ENCODE measurements around the gene DLG2.

The DLG2 gene

GRCh38 chr11:85541683-85542082 is 85.5 kb downstream of the DLG2 start:
- TF ChIP-seq, protein P1, sequence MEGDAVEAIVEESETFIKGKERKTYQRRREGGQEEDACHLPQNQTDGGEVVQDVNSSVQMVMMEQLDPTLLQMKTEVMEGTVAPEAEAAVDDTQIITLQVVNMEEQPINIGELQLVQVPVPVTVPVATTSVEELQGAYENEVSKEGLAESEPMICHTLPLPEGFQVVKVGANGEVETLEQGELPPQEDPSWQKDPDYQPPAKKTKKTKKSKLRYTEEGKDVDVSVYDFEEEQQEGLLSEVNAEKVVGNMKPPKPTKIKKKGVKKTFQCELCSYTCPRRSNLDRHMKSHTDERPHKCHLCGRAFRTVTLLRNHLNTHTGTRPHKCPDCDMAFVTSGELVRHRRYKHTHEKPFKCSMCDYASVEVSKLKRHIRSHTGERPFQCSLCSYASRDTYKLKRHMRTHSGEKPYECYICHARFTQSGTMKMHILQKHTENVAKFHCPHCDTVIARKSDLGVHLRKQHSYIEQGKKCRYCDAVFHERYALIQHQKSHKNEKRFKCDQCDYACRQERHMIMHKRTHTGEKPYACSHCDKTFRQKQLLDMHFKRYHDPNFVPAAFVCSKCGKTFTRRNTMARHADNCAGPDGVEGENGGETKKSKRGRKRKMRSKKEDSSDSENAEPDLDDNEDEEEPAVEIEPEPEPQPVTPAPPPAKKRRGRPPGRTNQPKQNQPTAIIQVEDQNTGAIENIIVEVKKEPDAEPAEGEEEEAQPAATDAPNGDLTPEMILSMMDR (IDR thresholded peaks at IDR 0.05; ENCODE audit: insufficient read depth, low read length, missing control alignments), result no peak
- H3K4me3 ChIP-seq (ENCODE audit: low read depth, low read length), result no peak overlapping the region
- ChIA-PET POLR2A (no interaction called here), CTCF (no interaction called here)
- no peak for DNase-seq (ENCODE audit: low read depth, low spot score)

GRCh38 chr11:85540635-85541205 is 86.4 kb downstream of the DLG2 start:
- ChIA-PET POLR2A (no interaction called here), CTCF (no interaction called here)
- no peak overlapping the region for H3K4me3 ChIP-seq (ENCODE audit: low read depth, low read length)
- DNase-seq (ENCODE audit: low read depth, low spot score), result no peak
- TF ChIP-seq, protein P1 (IDR thresholded peaks at IDR 0.05; ENCODE audit: insufficient read depth, low read length, missing control alignments), result no peak

DNA sequence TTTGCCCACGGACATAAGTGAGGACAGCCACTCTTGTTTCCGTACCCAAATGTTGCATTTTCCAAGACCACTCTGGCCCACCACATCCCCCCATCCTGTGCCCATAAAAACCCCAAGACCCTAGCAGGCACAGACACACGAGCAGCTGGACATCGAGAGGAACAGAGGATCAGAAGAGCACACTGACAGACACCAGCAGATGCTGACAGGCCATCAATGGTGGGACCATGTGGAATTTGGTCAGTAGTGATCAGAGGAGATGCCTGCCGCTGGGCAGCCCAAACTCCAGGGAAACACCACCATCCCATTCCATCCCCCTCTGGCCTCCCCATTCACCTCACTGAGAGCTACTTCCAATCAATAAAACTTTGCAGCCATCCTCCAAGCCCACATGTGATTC is 87.0 kb downstream of the DLG2 start:
- ChIA-PET POLR2A (no interaction called here), CTCF (no interaction called here)
- H3K4me3 ChIP-seq (ENCODE audit: low read depth, low read length), result no peak overlapping the region
- TF ChIP-seq, protein P1 (IDR thresholded peaks at IDR 0.05; ENCODE audit: insufficient read depth, low read length, missing control alignments), result no peak
- no peak for DNase-seq (ENCODE audit: low read depth, low spot score)

GRCh38 chr11:85539740-85540139 is 87.4 kb downstream of the DLG2 start:
- CTCF ChIA-PET, result no interaction called here
- no peak overlapping the region for H3K4me3 ChIP-seq (ENCODE audit: low read depth, low read length)
- DNase-seq (ENCODE audit: low read depth, low spot score), result no peak
- TF ChIP-seq, protein P1 (IDR thresholded peaks at IDR 0.05; ENCODE audit: insufficient read depth, low read length, missing control alignments), result no peak
- POLR2A ChIA-PET, result no interaction called here

- POLR2A ChIA-PET, result no interaction called here
Observed at GRCh38 chr11:85539029-85539689, 88.0 kb downstream of the DLG2 start.

GRCh38 chr11:85536438-85536837 is 90.7 kb downstream of the DLG2 start:
- ChIA-PET POLR2A (no interaction called here), CTCF (no interaction called here)
- DNase-seq (ENCODE audit: low read depth, low spot score), result no peak
- H3K4me3 ChIP-seq (ENCODE audit: low read depth, low read length), result no peak overlapping the region
- TF ChIP-seq, protein P1 (IDR thresholded peaks at IDR 0.05; ENCODE audit: insufficient read depth, low read length, missing control alignments), result no peak

More at GRCh38 chr11:85539029-85539689, 88.0 kb downstream of the DLG2 start:
- no peak overlapping the region for H3K4me3 ChIP-seq (ENCODE audit: low read depth, low read length)
- no peak for DNase-seq (ENCODE audit: low read depth, low spot score)
- CTCF ChIA-PET, result no interaction called here
- TF ChIP-seq, protein P1 (IDR thresholded peaks at IDR 0.05; ENCODE audit: insufficient read depth, low read length, missing control alignments), result no peak
